Skin epidermis (tissue), 12 donors: ENCODE data around the gene REL.

Source experiments
- H3K27ac ChIP-seq, 21 experiments: fragments of 200-600 bp; sonication (generic) in 11 of 21; one replicate each; pipeline ENCODE4 v1.5.0; 2020; ENCODE audit warnings: mild to moderate bottlenecking in 3 of 21, inconsistent platforms in 2 of 21, moderate library complexity in 2 of 21
- H3K4me3 ChIP-seq, 7 experiments: fragments of 200-600 bp; sonication (generic) in 2 of 7; one replicate each; pipeline ENCODE4 v1.5.0; 2020; ENCODE audit warnings: inconsistent platforms in 2 of 7, mild to moderate bottlenecking in 2 of 7, moderate library complexity in 1 of 7

Gene REL

GRCh38 chr2:60881047-60881932, at the start of gene REL:
TSS of gene REL (plus strand) at chr2:60881574. CDS start at chr2:60881841, 267 bp downstream.
- Histone ChIP-seq H3K27ac (peak within 1 kb of the TSS; percentile 87 to 100 (median 98)), H3K4me3 (peak within 1 kb of the TSS; percentile 65 to 97 (median 85))

GRCh38 chr2:60831921-60832320, 49.5 kb upstream of the REL start:
- H3K4me3 ChIP-seq, result no peak overlapping the region

GRCh38 chr2:60832621-60833020, 48.8 kb upstream of the REL start:
- no peak overlapping the region for H3K27ac ChIP-seq
- H3K4me3 ChIP-seq, result no peak overlapping the region

More at GRCh38 chr2:60831921-60832320, 49.5 kb upstream of the REL start:
- no peak overlapping the region for H3K27ac ChIP-seq

- H3K27ac ChIP-seq, result peak overlapping the region in 1 of 21 experiments; percentile 8
- H3K4me3 ChIP-seq, result no peak overlapping the region
These were observed 47.1 kb upstream of the REL start for GRCh38 chr2:60834270-60834717.

GRCh38 chr2:60836491-60836890, 44.9 kb upstream of the REL start:
- no peak overlapping the region for H3K27ac ChIP-seq
- H3K4me3 ChIP-seq, result no peak overlapping the region

- Histone ChIP-seq H3K27ac (no peak overlapping the region), H3K4me3 (no peak overlapping the region)
These were observed 44.3 kb upstream of the REL start for GRCh38 chr2:60837123-60837522.

GRCh38 chr2:60838481-60838880, 42.9 kb upstream of the REL start:
- Histone ChIP-seq H3K4me3 (no peak overlapping the region), H3K27ac (no peak overlapping the region)

GRCh38 chr2:60839126-60839813, 42.1 kb upstream of the REL start:
- no peak overlapping the region for H3K27ac ChIP-seq
- no peak overlapping the region for H3K4me3 ChIP-seq

- Histone ChIP-seq H3K4me3 (no peak overlapping the region), H3K27ac (no peak overlapping the region)
These were observed 40.5 kb upstream of the REL start for GRCh38 chr2:60840880-60841279.

- H3K4me3 ChIP-seq, result no peak overlapping the region
These were observed 38.4 kb upstream of the REL start for GRCh38 chr2:60843006-60843405.

GRCh38 chr2:60844105-60844504, 37.3 kb upstream of the REL start:
- H3K4me3 ChIP-seq, result no peak overlapping the region
- no peak overlapping the region for H3K27ac ChIP-seq

More at GRCh38 chr2:60843006-60843405, 38.4 kb upstream of the REL start:
- H3K27ac ChIP-seq, result no peak overlapping the region

- no peak overlapping the region for H3K27ac ChIP-seq
- no peak overlapping the region for H3K4me3 ChIP-seq
These were observed 33.5 kb upstream of the REL start for GRCh38 chr2:60847854-60848253.

- H3K27ac ChIP-seq, result no peak overlapping the region
- no peak overlapping the region for H3K4me3 ChIP-seq
These were observed 32.2 kb upstream of the REL start for GRCh38 chr2:60849187-60849586.

- peak overlapping the region in 1 of 21 experiments; percentile 18 for H3K27ac ChIP-seq
- no peak overlapping the region for H3K4me3 ChIP-seq
These were observed 29.0 kb upstream of the REL start for GRCh38 chr2:60852282-60852860.

GRCh38 chr2:60853531-60853930, 27.8 kb upstream of the REL start:
- no peak overlapping the region for H3K27ac ChIP-seq
- H3K4me3 ChIP-seq, result no peak overlapping the region

- Histone ChIP-seq H3K27ac (no peak overlapping the region), H3K4me3 (no peak overlapping the region)
These were observed 25.2 kb upstream of the REL start for GRCh38 chr2:60855989-60856669.

- Histone ChIP-seq H3K4me3 (no peak overlapping the region), H3K27ac (no peak overlapping the region)
These were observed 24.3 kb upstream of the REL start for GRCh38 chr2:60857056-60857455.

GRCh38 chr2:60858897-60859311, 22.5 kb upstream of the REL start:
- Histone ChIP-seq H3K27ac (peak overlapping the region in 1 of 21 experiments; percentile 52), H3K4me3 (no peak overlapping the region)

GRCh38 chr2:60861736-60862135, 19.6 kb upstream of the REL start:
- Histone ChIP-seq H3K4me3 (no peak overlapping the region), H3K27ac (no peak overlapping the region)

GRCh38 chr2:60862642-60863041, 18.7 kb upstream of the REL start:
- no peak overlapping the region for H3K4me3 ChIP-seq
- no peak overlapping the region for H3K27ac ChIP-seq
